PC-9 (cell line): ENCODE results near the gene IGFL4. TPM values are rescaled to one million over a fixed set of nuclear protein-coding genes. Genes with fewer than 3 reads are reported as not detected.

Experiments used
- BruUV-seq: library from RNA; stranded (reverse); fragments of 400-500 nt; replicated peaks from 2 replicates; lab custom pipeline; 2021; lab: Mats Ljungman, UMichigan
- CTCF ChIA-PET: fragments of 300-600 bp; sonication (Branson Sonifier 250); formaldehyde crosslinking; loops from one replicate; lab custom pipeline; 2022; ENCODE audit warnings: antibody characterized with exemption; lab: Charles Lee
- POLR2A ChIA-PET: fragments of 300-600 bp; sonication (Branson Sonifier 250); formaldehyde crosslinking; loops from one replicate; lab custom pipeline; 2022; ENCODE audit warnings: antibody characterized with exemption; ENCODE audit not compliant: unreplicated experiment; lab: Charles Lee
- DNase-seq, 2 experiments: peaks; one replicate each; pipeline versions ENCODE4 v3.0.0 to v3.0.0-alpha.2; 2015 to 2022; ENCODE audit warnings: mixed read lengths in 1 of 2
- H2AFZ ChIP-seq: fragments of 200-600 bp; sonication (generic); 2 replicates; pipeline ENCODE4 v1.8.1; 2017; ENCODE audit warnings: antibody characterized with exemption
- H3F3A ChIP-seq: fragments of 200-600 bp; sonication (generic); 2 replicates; pipeline ENCODE4 v1.8.1; 2017; ENCODE audit warnings: antibody characterized with exemption, mild to moderate bottlenecking, low read depth; ENCODE audit not compliant: insufficient read depth
- H3K27ac ChIP-seq: fragments of 200-600 bp; sonication (generic); 2 replicates; pipeline ENCODE4 v1.6.1; 2016; ENCODE audit warnings: mixed run types
- H3K27me3 ChIP-seq: fragments of 200-600 bp; sonication (generic); 2 replicates; pipeline ENCODE4 v1.6.1; 2016; ENCODE audit warnings: low read depth, mixed run types; ENCODE audit not compliant: insufficient read depth
- H3K36me3 ChIP-seq: fragments of 200-600 bp; sonication (generic); 2 replicates; pipeline ENCODE4 v1.6.1; 2016; ENCODE audit warnings: low read depth, mixed run types
- H3K4me1 ChIP-seq: fragments of 200-600 bp; sonication (generic); replicated peaks from 2 replicates; pipeline ENCODE4 v1.6.1; 2016; ENCODE audit warnings: mixed run types; ENCODE audit not compliant: insufficient read depth
- H3K4me2 ChIP-seq: fragments of 200-600 bp; sonication (generic); 2 replicates; pipeline ENCODE4 v1.6.1; 2017; ENCODE audit warnings: mixed run types
- H3K4me3 ChIP-seq: fragments of 200-600 bp; sonication (generic); 2 replicates; pipeline ENCODE4 v1.6.1; 2016; ENCODE audit warnings: mixed run types
- H3K79me2 ChIP-seq: fragments of 200-600 bp; sonication (generic); 2 replicates; pipeline ENCODE4 v1.6.1; 2017; ENCODE audit warnings: low read depth, mixed run types
- H3K9me2 ChIP-seq: fragments of 200-600 bp; sonication (generic); 2 replicates; pipeline ENCODE4 v1.8.1; 2017; ENCODE audit warnings: mild to moderate bottlenecking; ENCODE audit not compliant: insufficient read depth
- H3K9me3 ChIP-seq: fragments of 200-600 bp; sonication (generic); 2 replicates; pipeline ENCODE4 v1.8.1; 2016; ENCODE audit warnings: low read depth; ENCODE audit not compliant: insufficient read depth
- H4K20me1 ChIP-seq: fragments of 200-600 bp; sonication (generic); 2 replicates; pipeline ENCODE4 v1.8.1; 2017; ENCODE audit not compliant: insufficient read depth
- EZH2 ChIP-seq: fragments of 200-600 bp; sonication (generic); IDR thresholded peaks from 2 replicates; pipeline ENCODE4 v1.8.0; 2017; ENCODE audit warnings: antibody characterized with exemption, low read depth
- intact Hi-C: fragments of 100-400 bp; cut with micrococcal nuclease; formaldehyde crosslinking; loops from one replicate; pipeline ENCODE4 v1.10.0; 2022; ENCODE audit not compliant: unreplicated experiment
- total RNA-seq: library from RNA; stranded (reverse); gene quantifications from 2 replicates; pipeline ENCODE4 v1.2.3, GENCODE V29; 2021
- TF ChIP-seq, protein P1 (sequence below): fragments of 200-600 bp; sonication (generic); conservative IDR thresholded peaks from 2 replicates; pipeline ENCODE4 v1.6.1; 2017; ENCODE audit warnings: mixed run types, antibody characterized with exemption, mild to moderate bottlenecking, moderate library complexity

The IGFL4 gene
- total RNA-seq, 1 experiment from 2014 or later, result not detected

- Histone ChIP-seq H3K4me1 (peaks cover 5% of the 10 kb centered on the region), H3K9me3 (no peaks in the 10 kb centered on the region), H3K4me2 (no peak overlapping the region), H3K36me3 (no peaks in the 10 kb centered on the region), H3K79me2 (peaks cover 19% of the 10 kb centered on the region; the same call in 1 of the 2 replicates), H3K27me3 (no peaks in the 10 kb centered on the region), H3F3A (peaks cover 11% of the 10 kb centered on the region; the same call in 1 of the 2 replicates), H4K20me1 (no peaks in the 10 kb centered on the region), H3K9me2 (no peaks in the 10 kb centered on the region), H3K27ac (no peak overlapping the region), H3K4me3 (no peak overlapping the region), H2AFZ (no peak overlapping the region)
- ChIA-PET CTCF (interaction anchor here (0.9 kb wide), 1 partner anchor 10 kb away, joined by 3 read pairs; no protein-coding TSS in a partner anchor), POLR2A (no interaction called here)
- no peak for TF ChIP-seq EZH2
- TF ChIP-seq, protein P1, sequence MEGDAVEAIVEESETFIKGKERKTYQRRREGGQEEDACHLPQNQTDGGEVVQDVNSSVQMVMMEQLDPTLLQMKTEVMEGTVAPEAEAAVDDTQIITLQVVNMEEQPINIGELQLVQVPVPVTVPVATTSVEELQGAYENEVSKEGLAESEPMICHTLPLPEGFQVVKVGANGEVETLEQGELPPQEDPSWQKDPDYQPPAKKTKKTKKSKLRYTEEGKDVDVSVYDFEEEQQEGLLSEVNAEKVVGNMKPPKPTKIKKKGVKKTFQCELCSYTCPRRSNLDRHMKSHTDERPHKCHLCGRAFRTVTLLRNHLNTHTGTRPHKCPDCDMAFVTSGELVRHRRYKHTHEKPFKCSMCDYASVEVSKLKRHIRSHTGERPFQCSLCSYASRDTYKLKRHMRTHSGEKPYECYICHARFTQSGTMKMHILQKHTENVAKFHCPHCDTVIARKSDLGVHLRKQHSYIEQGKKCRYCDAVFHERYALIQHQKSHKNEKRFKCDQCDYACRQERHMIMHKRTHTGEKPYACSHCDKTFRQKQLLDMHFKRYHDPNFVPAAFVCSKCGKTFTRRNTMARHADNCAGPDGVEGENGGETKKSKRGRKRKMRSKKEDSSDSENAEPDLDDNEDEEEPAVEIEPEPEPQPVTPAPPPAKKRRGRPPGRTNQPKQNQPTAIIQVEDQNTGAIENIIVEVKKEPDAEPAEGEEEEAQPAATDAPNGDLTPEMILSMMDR, result no peak
- no peak for DNase-seq
- intact Hi-C loops, result no loop called here
- no TSS peak for BruUV-seq
These were observed 41.1 kb downstream of the IGFL4 start for GRCh38 chr19:45999653-46000121.

DNA sequence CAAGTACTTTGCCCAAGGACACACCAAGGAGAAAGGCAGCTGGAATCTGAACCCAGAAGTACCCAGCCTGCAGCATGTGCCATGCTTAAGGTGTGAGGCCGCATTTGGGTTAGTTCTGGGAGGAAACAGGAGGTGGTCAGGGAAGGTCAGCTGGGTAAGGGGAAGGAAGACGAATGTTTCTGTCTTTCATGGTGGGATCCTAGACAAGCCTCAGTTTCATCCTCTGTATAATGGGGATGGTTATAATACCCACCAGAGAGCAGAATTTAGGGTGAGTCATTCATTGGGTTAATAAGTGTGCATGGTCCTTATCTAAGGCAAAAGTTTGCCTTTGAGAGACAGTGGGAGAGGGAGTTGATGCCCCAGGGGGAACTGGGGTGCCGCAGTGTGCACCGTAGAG, 42.0 kb downstream of the IGFL4 start:
- H2AFZ ChIP-seq, result no peak overlapping the region
- H3F3A ChIP-seq, result peaks cover 18% of the 10 kb centered on the region; the same call in 1 of the 2 replicates
- no TSS peak for BruUV-seq
- H3K9me2 ChIP-seq, result no peaks in the 10 kb centered on the region
- peaks cover 19% of the 10 kb centered on the region; the same call in 1 of the 2 replicates for H3K79me2 ChIP-seq
- intact Hi-C loops, result no loop called here
- CTCF ChIA-PET, result interaction anchor here (0.9 kb wide), 1 partner anchor 11 kb away, joined by 3 read pairs; no protein-coding TSS in a partner anchor
- H3K36me3 ChIP-seq, result no peaks in the 10 kb centered on the region
- peaks cover 11% of the 10 kb centered on the region for H3K4me1 ChIP-seq
- no peaks in the 10 kb centered on the region for H4K20me1 ChIP-seq
- POLR2A ChIA-PET, result no interaction called here
- no peaks in the 10 kb centered on the region for H3K27me3 ChIP-seq
- H3K27ac ChIP-seq, result no peak overlapping the region
- TF ChIP-seq, protein P1, result no peak
- no peak for TF ChIP-seq EZH2
- H3K4me3 ChIP-seq, result no peak overlapping the region
- no peak overlapping the region for H3K4me2 ChIP-seq
- no peak for DNase-seq
- H3K9me3 ChIP-seq, result no peaks in the 10 kb centered on the region

- no peak for DNase-seq
- TF ChIP-seq, protein P1, result no peak
- TF ChIP-seq EZH2, result no peak
- no TSS peak for BruUV-seq
- Histone ChIP-seq H3K27me3 (no peaks in the 10 kb centered on the region), H3K27ac (no peak overlapping the region), H3K36me3 (no peaks in the 10 kb centered on the region), H3K9me2 (no peaks in the 10 kb centered on the region), H3K9me3 (no peaks in the 10 kb centered on the region), H3K4me2 (no peak overlapping the region), H2AFZ (no peak overlapping the region), H4K20me1 (no peaks in the 10 kb centered on the region), H3K4me3 (no peak overlapping the region), H3K79me2 (peaks cover 19% of the 10 kb centered on the region; the same call in 1 of the 2 replicates), H3F3A (peaks cover 13% of the 10 kb centered on the region; the same call in 1 of the 2 replicates), H3K4me1 (peaks cover 11% of the 10 kb centered on the region)
- intact Hi-C loops, result no loop called here
- CTCF ChIA-PET, result interaction anchor here (0.6 kb wide), 1 partner anchor 80 kb away, joined by 5 read pairs; no protein-coding TSS in a partner anchor
- POLR2A ChIA-PET, result no interaction called here
These were observed 43.9 kb downstream of the IGFL4 start for GRCh38 chr19:45996933-45997332.
